ENCODE measurements around the gene HMGCR. TPM values are rescaled to one million over a fixed set of nuclear protein-coding genes. Genes with fewer than 3 reads are reported as not detected.

The HMGCR gene
- total and polyA plus RNA-seq, 4 donors, result 12.4 to 237 (median 77.1) TPM

- TF ChIP-seq REST (IDR thresholded peaks at IDR 0.05) (no peak), ATF3 (IDR thresholded peaks at IDR 0.05) (no peak), ZBTB33 (IDR thresholded peaks at IDR 0.05) (no peak), HNF4A (conservative IDR thresholded peaks at IDR 0.05) (no peak), TAF1 (conservative IDR thresholded peaks at IDR 0.05) (no peak), JUND (IDR thresholded peaks at IDR 0.05) (no peak), NR2F2 (IDR thresholded peaks at IDR 0.05) (no peak), EGR1 (IDR thresholded peaks at IDR 0.05; ENCODE audit: low read depth in 2 of 2) (no peak), SP1 (IDR thresholded peaks at IDR 0.05) (no peak), GABPA (IDR thresholded peaks at IDR 0.05 in 1 of 2, conservative IDR thresholded peaks at IDR 0.05 in 1 of 2) (no peak), MAX (IDR thresholded peaks at IDR 0.05) (no peak), RAD21 (IDR thresholded peaks at IDR 0.05) (no peak), HNF4G (IDR thresholded peaks at IDR 0.05) (no peak), FOXA2 (IDR thresholded peaks at IDR 0.05) (no peak), RXRA (IDR thresholded peaks at IDR 0.05) (no peak), CTCF (IDR thresholded peaks at IDR 0.05; ENCODE audit: low read depth, low read length, missing input control) (no peak), FOXA1 (IDR thresholded peaks at IDR 0.05) (no peak)
- Histone ChIP-seq H3K4me1 (ENCODE audit: control insufficient read depth in 4 of 4, insufficient read depth in 4 of 4, low read length in 3 of 4) (no peaks in the 10 kb centered on the region), H3K27ac (ENCODE audit: low read depth in 1 of 2, low read length in 2 of 2) (no peak overlapping the region), H3K27me3 (ENCODE audit: control insufficient read depth in 4 of 4, insufficient read depth in 4 of 4, low read length in 3 of 4) (no peaks in the 10 kb centered on the region), H3K4me3 (ENCODE audit: low read depth in 1 of 3, low read length in 3 of 3) (no peak overlapping the region), H3K9me3 (ENCODE audit: control insufficient read depth in 4 of 4, low read length in 3 of 4) (no peaks in the 10 kb centered on the region), H3K36me3 (ENCODE audit: control insufficient read depth in 4 of 4, insufficient read depth in 3 of 4, low read depth in 1 of 4, low read length in 3 of 4) (peaks cover 0 to 58% (median 46%) of the 10 kb centered on the region in 4 donors), H3K9ac (ENCODE audit: low read depth in 1 of 2, low read length in 2 of 2) (no peak overlapping the region)
- no peak for DNase-seq (ENCODE audit: low spot score)
- 81% methylated on average over 4 of the region's 4 CpGs for WGBS
These were observed 44.4 kb downstream of the HMGCR start for GRCh38 chr5:75381456-75381855.

GRCh38 chr5:75384218-75384617 is 47.2 kb downstream of the HMGCR start:
- Histone ChIP-seq H3K9ac (ENCODE audit: low read depth in 1 of 2, low read length in 2 of 2) (no peak overlapping the region), H3K4me3 (ENCODE audit: low read depth in 1 of 3, low read length in 3 of 3) (no peak overlapping the region), H3K9me3 (ENCODE audit: control insufficient read depth in 4 of 4, low read length in 3 of 4) (no peaks in the 10 kb centered on the region), H3K27me3 (ENCODE audit: control insufficient read depth in 4 of 4, insufficient read depth in 4 of 4, low read length in 3 of 4) (no peaks in the 10 kb centered on the region), H3K4me1 (ENCODE audit: control insufficient read depth in 4 of 4, insufficient read depth in 4 of 4, low read length in 3 of 4) (no peaks in the 10 kb centered on the region), H3K36me3 (ENCODE audit: control insufficient read depth in 4 of 4, insufficient read depth in 3 of 4, low read depth in 1 of 4, low read length in 3 of 4) (peaks cover 0 to 50% (median 42%) of the 10 kb centered on the region in 4 donors), H3K27ac (ENCODE audit: low read depth in 1 of 2, low read length in 2 of 2) (no peak overlapping the region)
- 60% methylated on average over 1 of the region's 1 CpG for WGBS
- no peak for DNase-seq (ENCODE audit: low spot score)
- no peak for TF ChIP-seq ATF3 (IDR thresholded peaks at IDR 0.05)
- no peak for TF ChIP-seq FOXA1 (IDR thresholded peaks at IDR 0.05)
- TF ChIP-seq ZBTB33 (IDR thresholded peaks at IDR 0.05), result no peak
- TF ChIP-seq EGR1 (IDR thresholded peaks at IDR 0.05; ENCODE audit: low read depth in 2 of 2), result no peak
- no peak for TF ChIP-seq SP1 (IDR thresholded peaks at IDR 0.05)
- TF ChIP-seq TAF1 (conservative IDR thresholded peaks at IDR 0.05), result no peak
